Activated CD4-positive, alpha-beta T cell treated with anti-CD3 and anti-CD28 coated beads for 1 hour (primary cell): ENCODE results near the gene TRIM32.
A peak's percentile ranks its signal among the peaks of the same experiment; 100 is the strongest.

Experiments used
- DNase-seq: peaks from one replicate; pipeline ENCODE4 v3.0.0-alpha.2; 2020

TRIM32 gene

GRCh38 chr9:116706310-116707290, 19.5 kb downstream of the TRIM32 start:
- no peak for DNase-seq

- no peak for DNase-seq
Observed at GRCh38 chr9:116712781-116713180, 25.7 kb downstream of the TRIM32 start.

- DNase-seq = no peak
Observed at GRCh38 chr9:116713271-116713670, 26.2 kb downstream of the TRIM32 start.

- no peak for DNase-seq
Observed at GRCh38 chr9:116715751-116716150, 28.6 kb downstream of the TRIM32 start.

GRCh38 chr9:116716438-116716837, 29.3 kb downstream of the TRIM32 start:
- no peak for DNase-seq

- no peak for DNase-seq
Observed at GRCh38 chr9:116717150-116717549, 30.0 kb downstream of the TRIM32 start.

- no peak for DNase-seq
Observed at GRCh38 chr9:116718111-116718510, 31.0 kb downstream of the TRIM32 start.

- DNase-seq = no peak
Observed at GRCh38 chr9:116720111-116720510, 33.0 kb downstream of the TRIM32 start.

GRCh38 chr9:116721411-116721810, 34.3 kb downstream of the TRIM32 start:
- DNase-seq = no peak

GRCh38 chr9:116721944-116722343, 34.8 kb downstream of the TRIM32 start:
- no peak for DNase-seq

- no peak for DNase-seq
Observed at GRCh38 chr9:116724123-116724522, 37.0 kb downstream of the TRIM32 start.

GRCh38 chr9:116726602-116727001, 39.5 kb downstream of the TRIM32 start:
- DNase-seq = no peak

GRCh38 chr9:116733010-116733641, 46.0 kb downstream of the TRIM32 start:
- no peak for DNase-seq

GRCh38 chr9:116736399-116737151, 49.5 kb downstream of the TRIM32 start:
- DNase-seq = no peak

GRCh38 chr9:116737152-116737546, 50.0 kb downstream of the TRIM32 start:
- peak; percentile 17 for DNase-seq

- no peak for DNase-seq
Observed at GRCh38 chr9:116741086-116741740, 54.1 kb downstream of the TRIM32 start.

GRCh38 chr9:116741742-116742141, 54.6 kb downstream of the TRIM32 start:
- DNase-seq = no peak

- DNase-seq = no peak
Observed at GRCh38 chr9:116749176-116749575, 62.1 kb downstream of the TRIM32 start.

- DNase-seq = no peak
Observed at GRCh38 chr9:116749772-116750171, 62.7 kb downstream of the TRIM32 start.

- no peak for DNase-seq
Observed at GRCh38 chr9:116750510-116750909, 63.4 kb downstream of the TRIM32 start.
